ENCODE data around the gene BBS4.

BBS4 gene

GRCh38 chr15:72786242-72786641 lies 100.2 kb downstream of the BBS4 start:
- intact Hi-C loops (cut with DNase I), result loop anchor here (10.0 kb wide), 1 partner anchor 459 kb away; no protein-coding TSS in a partner anchor

GRCh38 chr15:72786676-72787345 lies 100.8 kb downstream of the BBS4 start:
- DNase-seq, result no peak
- intact Hi-C loops (cut with DNase I), result loop anchor here (10.0 kb wide), 1 partner anchor 458 kb away; no protein-coding TSS in a partner anchor

More at GRCh38 chr15:72786242-72786641, 100.2 kb downstream of the BBS4 start:
- peak in 1 of 10 donors; percentile 51 for DNase-seq

- intact Hi-C loops (cut with DNase I), result loop anchor here (10.0 kb wide), 1 partner anchor 457 kb away; no protein-coding TSS in a partner anchor
- no peak for DNase-seq
Observed at GRCh38 chr15:72787526-72787925, 101.5 kb downstream of the BBS4 start.

Data from posterior cingulate gyrus (tissue), 11 donors.